HL-60 (cell line): ENCODE measurements around the gene TNFSF11.

Experiments used
- DNase-seq, 2 experiments: peaks; one replicate each; pipeline ENCODE4 v3.0.0-alpha.2; 2010 to 2020; ENCODE audit warnings: low read depth in 1 of 2, low spot score in 1 of 2
- H3K27ac ChIP-seq: fragments of 250-450 bp; sonication (Bioruptor Pico); replicated peaks from 2 replicates; pipeline ENCODE4 v1.5.1; 2020; ENCODE audit warnings: mild to moderate bottlenecking, moderate library complexity
- H3K27me3 ChIP-seq: fragments of 250-450 bp; sonication (Bioruptor Pico); 2 replicates; pipeline ENCODE4 v1.5.1; 2021; ENCODE audit warnings: mild to moderate bottlenecking, moderate library complexity; ENCODE audit not compliant: insufficient read depth, poor library complexity, severe bottlenecking
- H3K4me3 ChIP-seq: replicated peaks from 2 replicates; pipeline ENCODE4 v1.5.1; 2011; ENCODE audit warnings: mild to moderate bottlenecking, control low read depth, low read length; ENCODE audit not compliant: insufficient read depth
- GABPA ChIP-seq: IDR thresholded peaks from 2 replicates; pipeline ENCODE4 v1.6.1; 2012; ENCODE audit warnings: low read depth
- POLR2AphosphoS5 ChIP-seq: IDR thresholded peaks from 2 replicates; pipeline ENCODE4 v1.6.1; 2012; ENCODE audit warnings: low read depth
- SPI1 ChIP-seq: IDR thresholded peaks from 2 replicates; pipeline ENCODE4 v1.6.1; 2012; ENCODE audit warnings: low read depth, mild to moderate bottlenecking, borderline replicate concordance
- TF ChIP-seq, protein P1 (sequence below): IDR thresholded peaks from 2 replicates; pipeline ENCODE4 v1.6.1; 2012; ENCODE audit warnings: low read depth; ENCODE audit not compliant: insufficient replicate concordance
- TF ChIP-seq, protein P2 (sequence below): IDR thresholded peaks from one replicate; pipeline ENCODE4 v1.5.1; 2011; ENCODE audit warnings: low read length, control low read depth, inconsistent platforms; ENCODE audit not compliant: insufficient read depth

Gene TNFSF11

GRCh38 chr13:42610649-42611048 lies 36.7 kb downstream of the TNFSF11 start:
- H3K4me3 ChIP-seq, result no peak overlapping the region
- TF ChIP-seq, protein P1, sequence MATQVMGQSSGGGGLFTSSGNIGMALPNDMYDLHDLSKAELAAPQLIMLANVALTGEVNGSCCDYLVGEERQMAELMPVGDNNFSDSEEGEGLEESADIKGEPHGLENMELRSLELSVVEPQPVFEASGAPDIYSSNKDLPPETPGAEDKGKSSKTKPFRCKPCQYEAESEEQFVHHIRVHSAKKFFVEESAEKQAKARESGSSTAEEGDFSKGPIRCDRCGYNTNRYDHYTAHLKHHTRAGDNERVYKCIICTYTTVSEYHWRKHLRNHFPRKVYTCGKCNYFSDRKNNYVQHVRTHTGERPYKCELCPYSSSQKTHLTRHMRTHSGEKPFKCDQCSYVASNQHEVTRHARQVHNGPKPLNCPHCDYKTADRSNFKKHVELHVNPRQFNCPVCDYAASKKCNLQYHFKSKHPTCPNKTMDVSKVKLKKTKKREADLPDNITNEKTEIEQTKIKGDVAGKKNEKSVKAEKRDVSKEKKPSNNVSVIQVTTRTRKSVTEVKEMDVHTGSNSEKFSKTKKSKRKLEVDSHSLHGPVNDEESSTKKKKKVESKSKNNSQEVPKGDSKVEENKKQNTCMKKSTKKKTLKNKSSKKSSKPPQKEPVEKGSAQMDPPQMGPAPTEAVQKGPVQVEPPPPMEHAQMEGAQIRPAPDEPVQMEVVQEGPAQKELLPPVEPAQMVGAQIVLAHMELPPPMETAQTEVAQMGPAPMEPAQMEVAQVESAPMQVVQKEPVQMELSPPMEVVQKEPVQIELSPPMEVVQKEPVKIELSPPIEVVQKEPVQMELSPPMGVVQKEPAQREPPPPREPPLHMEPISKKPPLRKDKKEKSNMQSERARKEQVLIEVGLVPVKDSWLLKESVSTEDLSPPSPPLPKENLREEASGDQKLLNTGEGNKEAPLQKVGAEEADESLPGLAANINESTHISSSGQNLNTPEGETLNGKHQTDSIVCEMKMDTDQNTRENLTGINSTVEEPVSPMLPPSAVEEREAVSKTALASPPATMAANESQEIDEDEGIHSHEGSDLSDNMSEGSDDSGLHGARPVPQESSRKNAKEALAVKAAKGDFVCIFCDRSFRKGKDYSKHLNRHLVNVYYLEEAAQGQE, result no peak
- TF ChIP-seq POLR2AphosphoS5, result no peak
- no peak for TF ChIP-seq GABPA
- no peak for TF ChIP-seq SPI1
- TF ChIP-seq, protein P2, sequence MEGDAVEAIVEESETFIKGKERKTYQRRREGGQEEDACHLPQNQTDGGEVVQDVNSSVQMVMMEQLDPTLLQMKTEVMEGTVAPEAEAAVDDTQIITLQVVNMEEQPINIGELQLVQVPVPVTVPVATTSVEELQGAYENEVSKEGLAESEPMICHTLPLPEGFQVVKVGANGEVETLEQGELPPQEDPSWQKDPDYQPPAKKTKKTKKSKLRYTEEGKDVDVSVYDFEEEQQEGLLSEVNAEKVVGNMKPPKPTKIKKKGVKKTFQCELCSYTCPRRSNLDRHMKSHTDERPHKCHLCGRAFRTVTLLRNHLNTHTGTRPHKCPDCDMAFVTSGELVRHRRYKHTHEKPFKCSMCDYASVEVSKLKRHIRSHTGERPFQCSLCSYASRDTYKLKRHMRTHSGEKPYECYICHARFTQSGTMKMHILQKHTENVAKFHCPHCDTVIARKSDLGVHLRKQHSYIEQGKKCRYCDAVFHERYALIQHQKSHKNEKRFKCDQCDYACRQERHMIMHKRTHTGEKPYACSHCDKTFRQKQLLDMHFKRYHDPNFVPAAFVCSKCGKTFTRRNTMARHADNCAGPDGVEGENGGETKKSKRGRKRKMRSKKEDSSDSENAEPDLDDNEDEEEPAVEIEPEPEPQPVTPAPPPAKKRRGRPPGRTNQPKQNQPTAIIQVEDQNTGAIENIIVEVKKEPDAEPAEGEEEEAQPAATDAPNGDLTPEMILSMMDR, result no peak
- no peak overlapping the region for H3K27ac ChIP-seq
- H3K27me3 ChIP-seq, result no peaks in the 10 kb centered on the region
- no peak for DNase-seq

GRCh38 chr13:42611086-42611779 lies 37.3 kb downstream of the TNFSF11 start:
- Histone ChIP-seq H3K27me3 (no peaks in the 10 kb centered on the region), H3K4me3 (no peak overlapping the region), H3K27ac (no peak overlapping the region)
- TF ChIP-seq SPI1, result no peak
- no peak for TF ChIP-seq POLR2AphosphoS5
- TF ChIP-seq, protein P2, result no peak
- TF ChIP-seq GABPA, result no peak
- TF ChIP-seq, protein P1, result no peak
- no peak for DNase-seq

DNA sequence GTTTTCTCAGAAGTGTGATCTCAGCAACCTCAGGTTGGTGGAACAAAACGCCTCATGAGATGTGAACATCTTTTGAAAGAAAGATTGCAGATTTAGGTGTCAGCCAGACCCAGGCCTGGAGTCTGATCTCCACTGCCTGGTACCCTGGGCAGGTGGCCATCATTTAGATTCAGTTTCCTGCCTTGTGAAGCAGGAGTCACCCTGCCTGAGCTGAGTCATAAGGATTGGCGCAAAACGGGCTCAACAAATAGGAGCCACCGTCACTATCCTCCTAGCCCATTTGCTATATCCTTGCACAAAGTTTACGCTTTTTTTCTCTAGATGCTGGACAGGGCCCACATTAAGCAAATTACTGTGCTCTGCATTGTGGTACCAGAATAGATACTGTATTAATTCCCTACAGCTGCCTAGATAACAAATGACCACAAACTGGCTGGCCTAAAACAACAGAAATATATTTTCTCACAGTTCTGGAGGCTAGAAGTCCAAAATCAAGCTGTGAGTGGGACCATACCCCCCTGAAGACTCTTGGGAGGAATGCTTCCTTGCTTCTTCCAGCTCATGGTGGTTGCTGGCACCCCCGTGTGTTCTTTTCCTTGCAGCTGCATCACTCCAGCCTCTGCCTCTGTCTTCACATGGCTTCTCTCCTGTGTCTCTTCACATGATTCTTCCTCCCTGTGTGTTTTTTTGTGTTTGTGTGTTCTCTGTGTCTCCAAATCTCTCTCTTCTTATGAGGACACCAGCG lies 38.2 kb downstream of the TNFSF11 start:
- no peak overlapping the region for H3K27ac ChIP-seq
- H3K4me3 ChIP-seq, result no peak overlapping the region
- no peak for DNase-seq
- TF ChIP-seq, protein P1, result no peak
- TF ChIP-seq SPI1 (no peak), POLR2AphosphoS5 (no peak), GABPA (no peak)
- TF ChIP-seq, protein P2, result no peak
- H3K27me3 ChIP-seq, result no peaks in the 10 kb centered on the region
